Stomach (tissue), 9 donors: ENCODE data around the gene RCOR1. TPM values are rescaled to one million over a fixed set of nuclear protein-coding genes. Genes with fewer than 3 reads are reported as not detected.

Source experiments
- DNase-seq, 2 donors: peaks; one replicate each; pipeline versions ENCODE4 v3.0.0 to v3.0.0-alpha.2; 2013 to 2019
- H3K27ac ChIP-seq, 5 donors: fragments of 200-600 bp in 4 of 5; sonication (generic) in 4 of 5; one replicate each; pipeline ENCODE4 v1.5.1; 2013 to 2019; ENCODE audit warnings: mild to moderate bottlenecking in 1 of 5, moderate library complexity in 1 of 5
- H3K27me3 ChIP-seq, 3 donors: fragments of 200-600 bp; sonication (generic); one replicate each; pipeline ENCODE4 v1.5.1; 2017 to 2019; ENCODE audit warnings: mixed run types in 1 of 3
- H3K36me3 ChIP-seq, 4 donors: fragments of 200-600 bp; sonication (generic); 1 replicate in 3 of 4; 2 replicates in 1 of 4; pipeline ENCODE4 v1.5.1; 2016 to 2019
- H3K4me1 ChIP-seq, 4 donors: fragments of 200-600 bp; sonication (generic); one replicate each; pipeline ENCODE4 v1.5.1; 2016 to 2019
- H3K4me3 ChIP-seq, 4 donors: fragments of 200-600 bp; sonication (generic) in 3 of 4; one replicate each; pipeline ENCODE4 v1.5.1; 2016 to 2019; ENCODE audit warnings: mild to moderate bottlenecking in 1 of 4
- H3K9me3 ChIP-seq, 4 donors: fragments of 200-600 bp; sonication (generic); one replicate each; pipeline ENCODE4 v1.5.1; 2016 to 2019
- EP300 ChIP-seq: sonication (generic); formaldehyde crosslinking; IDR thresholded peaks from one replicate; pipeline ENCODE4 v1.6.1; 2017; ENCODE audit warnings: antibody characterized with exemption
- POLR2A ChIP-seq, 4 donors: fragments of 450-650 bp; IDR thresholded peaks; one replicate each; pipeline ENCODE4 v1.6.1; 2016; ENCODE audit warnings: antibody characterized with exemption in 4 of 4, control low read depth in 2 of 4, mild to moderate bottlenecking in 1 of 4, moderate library complexity in 1 of 4
- POLR2AphosphoS5 ChIP-seq, 3 donors: sonication (generic); formaldehyde crosslinking; IDR thresholded peaks; one replicate each; pipeline ENCODE4 v1.6.1; 2016; ENCODE audit warnings: antibody characterized with exemption in 3 of 3
- WGBS, 5 donors: extraction: QIAGEN DNeasy Blood & Tissue Kit in 3 of 5; methylation state at CpG; one replicate each; pipeline versions ENCODE4 v1.1.5 to v1.1.7; 2013 to 2018; 5-methylcytosine and 5-hydroxymethylcytosine counted together
- intact Hi-C: fragments of 100-400 bp; cut with DNase I; formaldehyde crosslinking; loops from one replicate; pipeline ENCODE4 v1.15.1; 2023; ENCODE audit warnings: low total_unique reads
- polyA plus RNA-seq, 3 donors: library from polyadenylated mRNA; stranded (reverse); fragments of 200-250 nt; gene quantifications; one replicate each; pipeline ENCODE4 v1.2.3, GENCODE V29; 2013
- total RNA-seq, 5 donors: library from RNA; depleted of rRNA; stranded (reverse); fragments of >200 nt; gene quantifications; one replicate each; pipeline versions ENCODE4 v1.1.0 to v1.2.3, GENCODE V29; 2014 to 2016
- TF ChIP-seq, protein P1 (sequence below), 7 experiments: fragments of 450-650 bp in 4 of 7; fragments of 200-600 bp in 3 of 7; sonication (generic) in 3 of 7; IDR thresholded peaks; one replicate each; pipeline ENCODE4 v1.5.1; 2016 to 2019; ENCODE audit warnings: antibody characterized with exemption in 7 of 7, control low read depth in 2 of 7, mild to moderate bottlenecking in 1 of 7
- donor health status: healthy with polysubstance abuse.
- donor health status: Bipolar disorder and iron deficiency.
- donor health status: healthy.

RCOR1 gene
- total and polyA plus RNA-seq, 8 donors: 4.9 to 60.7 (median 8.3) TPM

- DNase-seq: no peak
- Histone ChIP-seq H3K4me3 (no peak overlapping the region), H3K27ac (no peak overlapping the region), H3K9me3 (no peaks in the 10 kb centered on the region), H3K4me1 (no peaks in the 10 kb centered on the region), H3K36me3 (peaks cover 16 to 74% (median 65%) of the 10 kb centered on the region in 4 donors), H3K27me3 (no peaks in the 10 kb centered on the region)
- intact Hi-C loops: no loop called here
- WGBS, 5 donors: 70 to 82% (median 78%) methylated on average over 5 of the region's 5 CpGs
- TF ChIP-seq POLR2AphosphoS5 (IDR thresholded peaks at IDR 0.05) (no peak), POLR2A (IDR thresholded peaks at IDR 0.05) (no peak), EP300 (no peak)
- TF ChIP-seq, protein P1, sequence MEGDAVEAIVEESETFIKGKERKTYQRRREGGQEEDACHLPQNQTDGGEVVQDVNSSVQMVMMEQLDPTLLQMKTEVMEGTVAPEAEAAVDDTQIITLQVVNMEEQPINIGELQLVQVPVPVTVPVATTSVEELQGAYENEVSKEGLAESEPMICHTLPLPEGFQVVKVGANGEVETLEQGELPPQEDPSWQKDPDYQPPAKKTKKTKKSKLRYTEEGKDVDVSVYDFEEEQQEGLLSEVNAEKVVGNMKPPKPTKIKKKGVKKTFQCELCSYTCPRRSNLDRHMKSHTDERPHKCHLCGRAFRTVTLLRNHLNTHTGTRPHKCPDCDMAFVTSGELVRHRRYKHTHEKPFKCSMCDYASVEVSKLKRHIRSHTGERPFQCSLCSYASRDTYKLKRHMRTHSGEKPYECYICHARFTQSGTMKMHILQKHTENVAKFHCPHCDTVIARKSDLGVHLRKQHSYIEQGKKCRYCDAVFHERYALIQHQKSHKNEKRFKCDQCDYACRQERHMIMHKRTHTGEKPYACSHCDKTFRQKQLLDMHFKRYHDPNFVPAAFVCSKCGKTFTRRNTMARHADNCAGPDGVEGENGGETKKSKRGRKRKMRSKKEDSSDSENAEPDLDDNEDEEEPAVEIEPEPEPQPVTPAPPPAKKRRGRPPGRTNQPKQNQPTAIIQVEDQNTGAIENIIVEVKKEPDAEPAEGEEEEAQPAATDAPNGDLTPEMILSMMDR (IDR thresholded peaks at IDR 0.05): no peak
Measured at GRCh38 chr14:102717276-102717675, 124.8 kb downstream of the RCOR1 start.

DNA sequence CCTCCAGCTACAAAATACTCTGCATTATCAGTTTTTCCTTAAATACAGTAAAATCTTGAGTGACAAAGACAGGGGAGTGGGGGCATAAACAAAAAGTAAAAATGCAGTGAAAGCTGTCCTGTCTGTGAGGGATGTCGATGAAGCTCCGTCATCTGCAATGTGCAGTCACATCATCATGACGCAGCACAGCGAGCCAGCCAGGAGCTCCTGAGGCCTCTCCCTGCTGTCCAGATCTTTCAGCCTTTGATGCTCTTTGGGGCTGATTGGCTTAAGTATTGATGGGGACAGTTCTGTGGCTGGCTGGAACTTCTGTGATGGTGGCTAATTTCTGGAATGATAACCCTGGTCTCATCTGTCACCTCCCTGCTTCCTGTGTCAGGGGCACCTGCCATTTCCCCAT is 130.2 kb downstream of the RCOR1 start:
- WGBS, 5 donors: 93 to 99% (median 98%) methylated on average over 4 of the region's 4 CpGs
- Histone ChIP-seq H3K36me3 (peaks cover 37 to 90% (median 88%) of the 10 kb centered on the region in 4 donors), H3K9me3 (no peaks in the 10 kb centered on the region), H3K27ac (no peak overlapping the region), H3K27me3 (no peaks in the 10 kb centered on the region), H3K4me3 (no peak overlapping the region), H3K4me1 (peaks cover 0 to 8% (median 2%) of the 10 kb centered on the region in 4 donors)
- intact Hi-C loops: no loop called here
- no peak for TF ChIP-seq EP300
- TF ChIP-seq, protein P1 (IDR thresholded peaks at IDR 0.05): no peak
- no peak for TF ChIP-seq POLR2AphosphoS5 (IDR thresholded peaks at IDR 0.05)
- TF ChIP-seq POLR2A (IDR thresholded peaks at IDR 0.05): no peak
- DNase-seq: no peak

- intact Hi-C loops: no loop called here
- Histone ChIP-seq H3K4me3 (no peak overlapping the region), H3K36me3 (peaks cover 37 to 91% (median 88%) of the 10 kb centered on the region in 4 donors), H3K27ac (no peak overlapping the region), H3K27me3 (no peaks in the 10 kb centered on the region), H3K4me1 (peaks cover 0 to 8% (median 2%) of the 10 kb centered on the region in 4 donors), H3K9me3 (no peaks in the 10 kb centered on the region)
- no peak for TF ChIP-seq POLR2A (IDR thresholded peaks at IDR 0.05)
- TF ChIP-seq, protein P1 (IDR thresholded peaks at IDR 0.05): no peak
- WGBS, 5 donors: 91 to 99% (median 97%) methylated on average over 5 of the region's 5 CpGs
- DNase-seq: no peak
Measured at GRCh38 chr14:102723650-102724049, 131.2 kb downstream of the RCOR1 start.

- Histone ChIP-seq H3K4me1 (peaks cover 0 to 8% (median 2%) of the 10 kb centered on the region in 4 donors), H3K36me3 (peaks cover 35 to 93% (median 89%) of the 10 kb centered on the region in 4 donors)
- TF ChIP-seq POLR2AphosphoS5 (IDR thresholded peaks at IDR 0.05): no peak
- TF ChIP-seq EP300: no peak
- TF ChIP-seq, protein P1 (IDR thresholded peaks at IDR 0.05): no peak
- no peak for TF ChIP-seq POLR2A (IDR thresholded peaks at IDR 0.05)
Measured at GRCh38 chr14:102726191-102726949, 133.9 kb downstream of the RCOR1 start.

More at GRCh38 chr14:102726191-102726949, 133.9 kb downstream of the RCOR1 start:
- Histone ChIP-seq H3K27ac (peak overlapping the region in 2 of 5 donors; percentile 18 to 24), H3K9me3 (no peaks in the 10 kb centered on the region), H3K4me3 (no peak overlapping the region), H3K27me3 (no peaks in the 10 kb centered on the region)
- intact Hi-C loops: no loop called here
- peak in 1 of 2 donors; percentile 67 for DNase-seq
- 61 to 80% (median 72%) methylated on average over 19 of the region's 19 CpGs for WGBS, 5 donors
